Measurements from ENCODE around the gene KIAA1549. TPM values are rescaled to one million over a fixed set of nuclear protein-coding genes. Genes with fewer than 3 reads are reported as not detected.

KIAA1549 gene
- total RNA-seq, 1 experiment from 2014 or later, result 18.7 TPM

GRCh38 chr7:138825049-138825721 is 156.0 kb downstream of the KIAA1549 start:
- DNase-seq (ENCODE audit: low spot score) (no peak), ATAC-seq (no peak)
- ChIA-PET CTCF (no interaction called here), POLR2A (interaction anchor here (0.6 kb wide), 1 partner anchor 60 kb away, joined by 3 read pairs; no protein-coding TSS in a partner anchor)
- no peaks in the 10 kb centered on the region for H3K27me3 Mint-ChIP-seq (ENCODE audit: low read depth)
- H3K4me3 Mint-ChIP-seq, result no peak overlapping the region
- TF ChIP-seq ZMAT4 (CRISPR knock-in tag; IDR thresholded peaks at IDR 0.05) (no peak), MYBL2 (CRISPR knock-in tag; IDR thresholded peaks at IDR 0.05) (no peak), NR1H2 (CRISPR knock-in tag; IDR thresholded peaks at IDR 0.05) (no peak)
- peaks cover 15% of the 10 kb centered on the region for H3K4me1 Mint-ChIP-seq
- peaks cover 6% of the 10 kb centered on the region for H3K9me3 Mint-ChIP-seq
- no peak overlapping the region for H3K27ac Mint-ChIP-seq
- H3K36me3 Mint-ChIP-seq, result 0 out of 2 replicates have a peak, but pooled peaks cover 2% of the 10 kb centered on the region

- Mint-ChIP-seq H3K4me1 (peaks cover 15% of the 10 kb centered on the region), H3K36me3 (0 out of 2 replicates have a peak, but pooled peaks cover 2% of the 10 kb centered on the region), H3K27ac (no peak overlapping the region), H3K9me3 (peaks cover 6% of the 10 kb centered on the region), H3K27me3 (ENCODE audit: low read depth) (no peaks in the 10 kb centered on the region), H3K4me3 (no peak overlapping the region)
- ATAC-seq (no peak), DNase-seq (ENCODE audit: low spot score) (no peak)
- POLR2A ChIA-PET, result no interaction called here
- TF ChIP-seq SMAD4 (CRISPR knock-in tag; IDR thresholded peaks at IDR 0.05) (no peak), ZNF121 (CRISPR knock-in tag; IDR thresholded peaks at IDR 0.05) (peak; percentile 58; the same call in 1 of the 2 replicates)
- CTCF ChIA-PET, result interaction anchor here (0.7 kb wide), 1 partner anchor 870 kb away, joined by 3 read pairs; no protein-coding TSS in a partner anchor
Observed at GRCh38 chr7:138822867-138823535, 158.2 kb downstream of the KIAA1549 start.

- Mint-ChIP-seq H3K27ac (no peak overlapping the region), H3K9me3 (peaks cover 6% of the 10 kb centered on the region), H3K36me3 (0 out of 2 replicates have a peak, but pooled peaks cover 2% of the 10 kb centered on the region), H3K4me3 (no peak overlapping the region), H3K27me3 (ENCODE audit: low read depth) (no peaks in the 10 kb centered on the region), H3K4me1 (peaks cover 15% of the 10 kb centered on the region)
- CTCF ChIA-PET, result no interaction called here
- POLR2A ChIA-PET, result no interaction called here
- DNase-seq (ENCODE audit: low spot score), result no peak
- ATAC-seq, result peak; percentile 68
- no peak for TF ChIP-seq STAT6 (CRISPR knock-in tag; conservative IDR thresholded peaks at IDR 0.05; ENCODE audit: low read depth)
Observed at GRCh38 chr7:138821912-138822311, 159.3 kb downstream of the KIAA1549 start.

GRCh38 chr7:138819625-138820024 is 161.6 kb downstream of the KIAA1549 start:
- POLR2A ChIA-PET, result interaction anchor here (0.5 kb wide), 1 partner anchor 233 kb away, joined by 5 read pairs; no protein-coding TSS in a partner anchor
- peaks cover 15% of the 10 kb centered on the region for H3K4me1 Mint-ChIP-seq
- DNase-seq (ENCODE audit: low spot score), result no peak
- ATAC-seq, result no peak
- H3K9me3 Mint-ChIP-seq, result 0 out of 2 replicates have a peak, but pooled peaks cover 4% of the 10 kb centered on the region
- TF ChIP-seq RORB (CRISPR knock-in tag; IDR thresholded peaks at IDR 0.05) (no peak), SMAD4 (CRISPR knock-in tag; IDR thresholded peaks at IDR 0.05) (no peak), E2F5 (CRISPR knock-in tag; IDR thresholded peaks at IDR 0.05) (no peak), ZNF219 (CRISPR knock-in tag; IDR thresholded peaks at IDR 0.05; ENCODE audit: borderline replicate concordance) (no peak), TP53 (CRISPR knock-in tag; IDR thresholded peaks at IDR 0.05) (no peak)
- CTCF ChIA-PET, result interaction anchor here (0.8 kb wide), 1 partner anchor 23 kb away, joined by 3 read pairs; no protein-coding TSS in a partner anchor
- no peaks in the 10 kb centered on the region for H3K36me3 Mint-ChIP-seq
- H3K27ac Mint-ChIP-seq, result no peak overlapping the region
- no peaks in the 10 kb centered on the region for H3K27me3 Mint-ChIP-seq (ENCODE audit: low read depth)
- no peak overlapping the region for H3K4me3 Mint-ChIP-seq

GRCh38 chr7:138816650-138817049 is 164.5 kb downstream of the KIAA1549 start:
- Mint-ChIP-seq H3K36me3 (no peaks in the 10 kb centered on the region), H3K9me3 (0 out of 2 replicates have a peak, but pooled peaks cover 4% of the 10 kb centered on the region), H3K27me3 (ENCODE audit: low read depth) (no peaks in the 10 kb centered on the region), H3K4me3 (no peak overlapping the region), H3K4me1 (peaks cover 6% of the 10 kb centered on the region), H3K27ac (no peak overlapping the region; the same call in 1 of the 2 replicates)
- DNase-seq (ENCODE audit: low spot score) (no peak), ATAC-seq (no peak)
- ChIA-PET CTCF (no interaction called here), POLR2A (no interaction called here)
- TF ChIP-seq CTCF (IDR thresholded peaks at IDR 0.05) (no peak), ZNF121 (CRISPR knock-in tag; IDR thresholded peaks at IDR 0.05) (no peak), USF1 (CRISPR knock-in tag; IDR thresholded peaks at IDR 0.05) (no peak), ZNF671 (CRISPR knock-in tag; IDR thresholded peaks at IDR 0.05) (no peak), ATF3 (CRISPR knock-in tag; conservative IDR thresholded peaks at IDR 0.05) (no peak), CREM (CRISPR knock-in tag; IDR thresholded peaks at IDR 0.05) (no peak), GRHL2 (CRISPR knock-in tag; IDR thresholded peaks at IDR 0.05; ENCODE audit: insufficient replicate concordance, severe bottlenecking) (no peak), E2F5 (CRISPR knock-in tag; IDR thresholded peaks at IDR 0.05) (no peak)

All from WTC11 (cell line).